ENCODE results near the gene TLL1. TPM values are rescaled to one million over a fixed set of nuclear protein-coding genes. Genes with fewer than 3 reads are reported as not detected.
A peak's percentile ranks its signal among the peaks of the same experiment; 100 is the strongest.

The TLL1 gene
- total RNA-seq, 4 donors from 2014 or later = 0.57 to 4.8 (median 1.2) TPM

GRCh38 chr4:166039822-166040221 is 166.8 kb downstream of the TLL1 start:
- H3K27me3 ChIP-seq = no peaks in the 10 kb centered on the region
- H3K36me3 ChIP-seq = no peaks in the 10 kb centered on the region
- no peak for DNase-seq
- intact Hi-C loops (cut with DNase I) = no loop called here
- TF ChIP-seq POLR2A (IDR thresholded peaks at IDR 0.05) (no peak), CTCF (IDR thresholded peaks at IDR 0.05) (no peak)
- WGBS, 2 donors = 33 to 50% methylated on average over 1 of the region's 1 CpG
- peaks cover 0 to 18% (median 3%) of the 10 kb centered on the region in 3 donors for H3K4me1 ChIP-seq
- no peaks in the 10 kb centered on the region for H3K9me3 ChIP-seq
- H3K27ac ChIP-seq = no peak overlapping the region
- H3K4me3 ChIP-seq = no peak overlapping the region

GRCh38 chr4:166042510-166043055 is 169.5 kb downstream of the TLL1 start:
- no peak for TF ChIP-seq POLR2A (IDR thresholded peaks at IDR 0.05)
- DNase-seq = no peak
- H3K4me1 ChIP-seq = peaks cover 0 to 18% (median 3%) of the 10 kb centered on the region in 3 donors
- H3K27me3 ChIP-seq = no peaks in the 10 kb centered on the region
- H3K9me3 ChIP-seq = no peaks in the 10 kb centered on the region
- peak overlapping the region in 2 of 4 donors; percentile 12 to 26 for H3K27ac ChIP-seq
- intact Hi-C loops (cut with DNase I) = no loop called here
- 21 to 24% methylated on average over 8 of the region's 8 CpGs for WGBS, 2 donors
- H3K4me3 ChIP-seq = peak overlapping the region in 2 of 4 donors; percentile 16 to 29
- no peaks in the 10 kb centered on the region for H3K36me3 ChIP-seq

GRCh38 chr4:166043801-166044200 is 170.8 kb downstream of the TLL1 start:
- WGBS, 2 donors = 71 to 77% methylated on average over 6 of the region's 6 CpGs
- Histone ChIP-seq H3K9me3 (no peaks in the 10 kb centered on the region), H3K36me3 (no peaks in the 10 kb centered on the region), H3K27me3 (no peaks in the 10 kb centered on the region), H3K4me3 (no peak overlapping the region), H3K4me1 (peaks cover 0 to 18% (median 3%) of the 10 kb centered on the region in 3 donors), H3K27ac (no peak overlapping the region)
- DNase-seq = no peak
- TF ChIP-seq POLR2A (IDR thresholded peaks at IDR 0.05) (no peak), CTCF (IDR thresholded peaks at IDR 0.05) (no peak)
- intact Hi-C loops (cut with DNase I) = no loop called here

GRCh38 chr4:166044871-166045270 is 171.8 kb downstream of the TLL1 start:
- intact Hi-C loops (cut with DNase I) = no loop called here
- Histone ChIP-seq H3K36me3 (no peaks in the 10 kb centered on the region), H3K27me3 (no peaks in the 10 kb centered on the region), H3K4me3 (no peak overlapping the region), H3K27ac (no peak overlapping the region), H3K9me3 (no peaks in the 10 kb centered on the region), H3K4me1 (peaks cover 0 to 18% (median 3%) of the 10 kb centered on the region in 3 donors)
- no peak for TF ChIP-seq CTCF (IDR thresholded peaks at IDR 0.05)
- TF ChIP-seq POLR2A (IDR thresholded peaks at IDR 0.05) = no peak
- DNase-seq = no peak

GRCh38 chr4:166045457-166045856 is 172.4 kb downstream of the TLL1 start:
- intact Hi-C loops (cut with DNase I) = no loop called here
- no peak for DNase-seq
- 83 to 86% methylated on average over 9 of the region's 9 CpGs for WGBS, 2 donors
- Histone ChIP-seq H3K9me3 (no peaks in the 10 kb centered on the region), H3K27ac (no peak overlapping the region), H3K27me3 (no peaks in the 10 kb centered on the region), H3K4me3 (no peak overlapping the region), H3K36me3 (no peaks in the 10 kb centered on the region), H3K4me1 (peaks cover 0 to 18% (median 3%) of the 10 kb centered on the region in 3 donors)
- TF ChIP-seq POLR2A (IDR thresholded peaks at IDR 0.05) (no peak), CTCF (IDR thresholded peaks at IDR 0.05) (no peak)

- H3K9me3 ChIP-seq = no peaks in the 10 kb centered on the region
- no peaks in the 10 kb centered on the region for H3K4me1 ChIP-seq
- intact Hi-C loops (cut with DNase I) = no loop called here
- H3K27ac ChIP-seq = no peak overlapping the region
- no peak for DNase-seq
- H3K36me3 ChIP-seq = no peaks in the 10 kb centered on the region
- H3K27me3 ChIP-seq = no peaks in the 10 kb centered on the region
- TF ChIP-seq POLR2A (IDR thresholded peaks at IDR 0.05) (no peak), CTCF (IDR thresholded peaks at IDR 0.05) (no peak)
- WGBS, 2 donors = 78 to 80% methylated on average over 5 of the region's 5 CpGs
- H3K4me3 ChIP-seq = no peak overlapping the region
These were observed 176.0 kb downstream of the TLL1 start for GRCh38 chr4:166049036-166049435.

Data from esophagus squamous epithelium (tissue), 5 donors.